Motor neuron (in vitro differentiated cells): ENCODE data around the gene SPOCK2. TPM values are rescaled to one million over a fixed set of nuclear protein-coding genes. Genes with fewer than 3 reads are reported as not detected.

ENCODE experiments used
- ATAC-seq, 8 experiments: fragments of 200-7000 bp; cut with Tn5 transposase; replicated peaks in 6 of 8; 2 replicates each; pipeline ENCODE4 v1.8.0; 2021; ENCODE audit warnings: mild to moderate bottlenecking in 8 of 8, moderate library complexity in 8 of 8
- H3K27ac ChIP-seq, 2 donors: fragments of 250-450 bp; sonication (Bioruptor Pico); 2 replicates each; pipeline ENCODE4 v1.9.0; 2021; ENCODE audit warnings: antibody characterized with exemption in 2 of 2, mild to moderate bottlenecking in 2 of 2, moderate library complexity in 1 of 2
- H3K4me1 ChIP-seq, 2 donors: fragments of 250-450 bp; sonication (Bioruptor Pico); replicated peaks in 1 of 2; 2 replicates each; pipeline ENCODE4 v1.6.1; 2021; ENCODE audit warnings: antibody characterized with exemption in 2 of 2, mild to moderate bottlenecking in 2 of 2, moderate library complexity in 1 of 2
- H3K4me3 ChIP-seq, 5 donors: fragments of 250-450 bp; sonication (Bioruptor Pico); 2 replicates each; pipeline ENCODE4 v1.9.0; 2021; ENCODE audit warnings: antibody characterized with exemption in 5 of 5, mild to moderate bottlenecking in 5 of 5, moderate library complexity in 4 of 5
- WGBS, 10 experiments: fragments of 450-650 bp; shearing (Covaris generic); methylation state at CpG; one replicate each; pipeline ENCODE4 v1.0.0; 2022; 5-methylcytosine and 5-hydroxymethylcytosine counted together
- in situ Hi-C, 9 experiments: fragments of 400-800 bp; cut with MboI; loops; one replicate each; pipeline ENCODE4 v1.15.0; 2021; ENCODE audit warnings: low sequenced_read_pairs in 9 of 9, low pct_unique_long_range_greater_than_20kb in 2 of 9; ENCODE audit not compliant: unreplicated experiment in 9 of 9
- total RNA-seq, 8 experiments: library from RNA; unstranded; fragments of 300-600 nt; gene quantifications; 2 replicates each; pipeline versions ENCODE4 v1.2.3 to v1.2.4, GENCODE V29; 2022

The SPOCK2 gene
- total RNA-seq, 8 experiments from 2014 or later: 0.58 to 93.2 (median 23.3) TPM

- in situ Hi-C loops: no loop called here
- WGBS, 10 experiments: 40 to 100% (median 91%) methylated on average over 1 to 6 of the region's 14 CpGs; no CpG with 5 or more reads in 4 of the 10 experiments
- ATAC-seq: no peak
- Histone ChIP-seq H3K27ac (no peak overlapping the region), H3K4me1 (peaks cover 14 to 17% of the 10 kb centered on the region in 2 donors), H3K4me3 (no peak overlapping the region)
Measured at GRCh38 chr10:72081772-72082590, 6.4 kb downstream of the SPOCK2 start.

- peaks cover 7 to 10% of the 10 kb centered on the region in 2 donors for H3K4me1 ChIP-seq
- in situ Hi-C loops: no loop called here
- H3K27ac ChIP-seq: no peak overlapping the region
- 35 to 100% (median 67%) methylated on average over 1 to 3 of the region's 9 CpGs; no CpG with 5 or more reads in 7 of the 10 experiments for WGBS, 10 experiments
- no peak overlapping the region for H3K4me3 ChIP-seq
- no peak for ATAC-seq
Measured at GRCh38 chr10:72081210-72081609, 7.1 kb downstream of the SPOCK2 start.

- no peak overlapping the region for H3K4me3 ChIP-seq
- H3K4me1 ChIP-seq: peaks cover 4 to 9% of the 10 kb centered on the region in 2 donors
Measured at GRCh38 chr10:72080042-72080975, 8.0 kb downstream of the SPOCK2 start.

GRCh38 chr10:72079356-72079755, 9.0 kb downstream of the SPOCK2 start:
- H3K4me1 ChIP-seq: peaks cover 4 to 9% of the 10 kb centered on the region in 2 donors
- WGBS, 10 experiments: 20 to 100% (median 76%) methylated on average over 1 to 3 of the region's 5 CpGs; no CpG with 5 or more reads in 6 of the 10 experiments
- H3K4me3 ChIP-seq: no peak overlapping the region
- no peak overlapping the region for H3K27ac ChIP-seq
- peak in 5 of 8 experiments; percentile 48 to 66 (median 64) for ATAC-seq
- in situ Hi-C loops: no loop called here

More at GRCh38 chr10:72080042-72080975, 8.0 kb downstream of the SPOCK2 start:
- ATAC-seq: peak in 2 of 8 experiments; percentile 27 to 56
- WGBS, 10 experiments: 74 to 100% (median 90%) methylated on average over 1 to 4 of the region's 14 CpGs; no CpG with 5 or more reads in 5 of the 10 experiments
- H3K27ac ChIP-seq: no peak overlapping the region
- in situ Hi-C loops: no loop called here

GRCh38 chr10:72077275-72077990, 10.9 kb downstream of the SPOCK2 start:
- WGBS, 10 experiments: 10 to 93% (median 67%) methylated on average over 1 to 4 of the region's 20 CpGs; no CpG with 5 or more reads in 3 of the 10 experiments
- Histone ChIP-seq H3K27ac (no peak overlapping the region), H3K4me1 (peaks cover 4 to 9% of the 10 kb centered on the region in 2 donors), H3K4me3 (no peak overlapping the region)
- no peak for ATAC-seq
- in situ Hi-C loops: no loop called here

- 0 to 100% (median 42%) methylated on average over 1 to 2 of the region's 5 CpGs; no CpG with 5 or more reads in 4 of the 10 experiments for WGBS, 10 experiments
- Histone ChIP-seq H3K27ac (no peak overlapping the region), H3K4me1 (peaks cover 4 to 9% of the 10 kb centered on the region in 2 donors), H3K4me3 (no peak overlapping the region)
- ATAC-seq: peak in 1 of 8 experiments; percentile 46
- in situ Hi-C loops: no loop called here
Measured at GRCh38 chr10:72076756-72077155, 11.6 kb downstream of the SPOCK2 start.

GRCh38 chr10:72075376-72076115, 12.8 kb downstream of the SPOCK2 start:
- 40 to 100% (median 75%) methylated on average over 1 to 6 of the region's 12 CpGs; no CpG with 5 or more reads in 1 of the 10 experiments for WGBS, 10 experiments
- Histone ChIP-seq H3K4me1 (peaks cover 5 to 12% of the 10 kb centered on the region in 2 donors), H3K27ac (no peak overlapping the region), H3K4me3 (no peak overlapping the region)
- ATAC-seq: no peak
- in situ Hi-C loops: no loop called here

GRCh38 chr10:72074574-72075375, 13.6 kb downstream of the SPOCK2 start:
- 0 to 100% (median 55%) methylated on average over 1 to 3 of the region's 18 CpGs; no CpG with 5 or more reads in 6 of the 10 experiments for WGBS, 10 experiments
- no peak overlapping the region for H3K4me3 ChIP-seq
- in situ Hi-C loops: loop anchor here in 1 of 9 experiments (25.0 kb wide), 1 partner anchor 263 kb away; no protein-coding TSS in a partner anchor
- ATAC-seq: no peak
- H3K4me1 ChIP-seq: peaks cover 13 to 20% of the 10 kb centered on the region in 2 donors
- no peak overlapping the region for H3K27ac ChIP-seq

- Histone ChIP-seq H3K4me1 (peaks cover 17 to 21% of the 10 kb centered on the region in 2 donors), H3K27ac (no peak overlapping the region), H3K4me3 (no peak overlapping the region)
- ATAC-seq: no peak
- in situ Hi-C loops: loop anchor here in 1 of 9 experiments (25.0 kb wide), 1 partner anchor 263 kb away; no protein-coding TSS in a partner anchor
- 78 to 100% (median 86%) methylated on average over 1 to 5 of the region's 14 CpGs; no CpG with 5 or more reads in 4 of the 10 experiments for WGBS, 10 experiments
Measured at GRCh38 chr10:72073708-72074573, 14.4 kb downstream of the SPOCK2 start.

GRCh38 chr10:72072639-72073038, 15.7 kb downstream of the SPOCK2 start:
- in situ Hi-C loops: loop anchor here in 1 of 9 experiments (25.0 kb wide), 1 partner anchor 265 kb away; no protein-coding TSS in a partner anchor
- H3K27ac ChIP-seq: no peak overlapping the region
- no peak for ATAC-seq
- H3K4me1 ChIP-seq: peaks cover 21 to 24% of the 10 kb centered on the region in 2 donors
- H3K4me3 ChIP-seq: no peak overlapping the region
- WGBS, 10 experiments: 40% methylated on average over 1 of the region's 5 CpGs; no CpG with 5 or more reads in 9 of the 10 experiments
